Stromal cell of bone marrow (primary cell): Measurements from ENCODE around the gene PYCR2.

Source experiments
- DNase-seq: peaks from one replicate; pipeline ENCODE4 v3.0.0-alpha.2; 2012; ENCODE audit warnings: low read depth

The PYCR2 gene

DNA sequence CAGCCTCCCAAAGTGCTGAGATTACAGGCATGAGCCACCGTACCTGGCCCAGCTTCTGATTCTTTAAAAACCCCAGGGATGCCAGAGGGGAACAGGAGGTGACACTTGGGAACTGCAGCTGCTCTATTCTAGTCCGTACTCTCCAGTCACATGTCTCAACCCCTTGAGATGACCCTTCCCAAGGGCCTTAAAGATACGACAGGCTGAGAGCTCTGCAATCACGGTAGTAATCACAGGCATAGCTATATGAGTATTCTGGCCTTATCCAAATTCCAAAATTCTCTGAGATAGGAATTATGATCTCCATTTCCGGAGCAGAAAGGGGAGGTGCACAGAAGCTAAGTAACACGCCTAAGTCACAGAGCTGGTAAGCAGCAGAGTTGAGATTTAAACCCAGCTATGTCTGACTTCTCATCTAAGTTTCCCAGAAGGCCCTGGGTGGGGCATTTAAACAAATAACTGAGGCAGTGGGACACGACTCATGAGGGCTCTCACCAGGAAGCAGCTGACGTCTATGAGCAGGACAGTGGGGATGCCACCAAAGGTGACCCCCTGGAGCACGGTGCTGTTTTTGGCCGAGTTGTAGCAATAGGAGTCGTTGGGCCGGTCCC is 47.0 kb downstream of the PYCR2 start:
- no peak for DNase-seq

DNA sequence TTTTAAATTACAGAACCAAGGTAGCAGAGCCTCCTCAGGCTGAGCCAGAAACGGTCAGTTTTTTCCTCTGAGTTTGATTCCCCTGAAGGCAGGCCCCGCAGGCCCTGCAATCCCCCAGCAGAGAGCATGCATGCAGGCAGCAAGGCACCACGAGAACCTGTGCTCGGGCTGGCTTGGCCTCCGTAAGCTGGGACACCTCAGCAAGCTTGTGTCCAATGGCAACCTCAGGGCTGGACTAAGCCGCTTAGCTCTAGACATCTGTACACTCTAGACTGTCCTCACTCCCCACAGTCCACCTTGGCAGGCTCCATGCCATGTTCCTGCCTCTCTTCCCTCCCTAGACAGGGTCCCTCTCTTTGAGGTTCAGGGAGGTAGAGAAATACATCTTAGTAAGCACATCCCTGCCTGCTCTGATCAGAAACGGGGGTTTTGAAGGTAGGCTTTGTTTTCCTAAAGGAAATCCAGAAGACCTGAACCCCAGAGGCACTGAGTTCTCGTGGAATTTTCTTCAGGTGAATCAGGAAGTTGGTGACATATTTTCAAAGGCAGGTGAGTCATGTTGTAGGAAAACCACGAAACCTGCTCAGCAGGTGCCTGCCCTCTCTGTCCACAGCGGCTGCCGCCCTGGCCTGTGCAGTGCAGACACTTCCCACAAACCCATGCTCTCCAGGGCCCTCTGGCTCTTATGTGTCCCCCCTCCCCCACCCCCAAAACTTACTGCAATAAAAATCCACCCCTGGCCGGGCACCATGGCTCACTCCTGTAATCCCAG is 48.8 kb downstream of the PYCR2 start:
- no peak for DNase-seq

DNA sequence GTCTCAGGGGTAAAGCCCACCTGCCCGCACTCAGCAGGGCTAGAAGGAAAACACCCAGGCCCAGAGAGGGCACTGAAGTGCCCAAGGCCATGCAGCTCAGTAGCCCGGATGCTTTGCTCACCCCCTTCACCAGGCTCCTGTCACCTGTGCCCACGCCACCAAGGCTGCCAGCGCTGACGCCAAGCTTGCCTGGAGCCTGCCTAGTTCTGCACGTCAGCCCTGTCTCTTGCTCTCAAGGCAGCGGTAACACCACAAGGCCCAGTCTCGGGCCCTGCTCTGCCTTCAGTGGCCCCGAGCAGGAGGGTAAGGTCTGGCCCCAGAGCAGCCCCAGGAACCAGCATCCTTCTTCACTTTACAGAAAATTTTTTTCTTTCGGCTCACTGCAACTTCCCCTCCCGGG is 49.6 kb downstream of the PYCR2 start:
- DNase-seq: no peak

DNA sequence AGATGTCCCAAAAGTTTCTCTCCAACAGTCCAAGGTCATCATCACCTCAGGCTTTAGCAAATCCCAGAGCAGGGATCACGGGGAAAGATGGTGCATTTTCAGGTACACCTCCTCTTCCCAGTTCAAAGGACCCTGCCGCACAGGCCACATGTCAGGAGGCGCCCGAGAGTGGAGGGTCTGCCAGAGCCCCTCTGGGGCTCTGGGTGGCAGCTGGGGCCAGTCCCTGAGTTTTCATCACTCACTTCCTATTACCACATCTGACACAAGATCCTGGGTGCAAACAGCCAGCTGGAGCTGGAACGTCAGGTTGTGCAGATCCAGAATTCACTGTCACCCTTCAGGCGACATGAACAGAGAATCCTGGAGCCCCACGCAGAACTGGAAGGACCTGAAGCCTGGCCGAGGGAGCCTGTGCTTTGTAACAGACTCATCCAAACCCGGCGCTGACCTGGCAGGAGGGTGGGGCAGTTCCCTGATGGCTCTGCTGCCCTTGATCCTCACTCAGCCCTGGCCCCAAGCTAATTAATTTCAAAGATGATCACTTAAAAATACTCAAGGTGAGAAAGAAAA is 50.7 kb downstream of the PYCR2 start:
- no peak for DNase-seq

DNA sequence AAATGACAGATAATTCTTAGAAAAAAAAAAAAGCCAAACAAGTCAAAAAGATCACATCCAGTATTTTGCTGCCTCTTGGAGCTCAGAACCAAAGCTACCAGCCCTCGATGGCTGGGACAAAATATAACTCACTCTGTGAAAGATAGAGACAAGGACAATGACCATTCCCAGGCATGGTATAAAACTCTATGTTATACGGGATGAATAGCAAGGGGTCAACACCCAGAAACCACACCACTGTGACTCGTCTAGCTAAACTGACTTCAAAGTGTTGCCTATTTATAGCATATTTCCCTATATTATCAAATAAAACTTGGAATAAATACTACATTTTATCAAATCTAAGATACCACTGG is 52.0 kb downstream of the PYCR2 start:
- DNase-seq: no peak

DNA sequence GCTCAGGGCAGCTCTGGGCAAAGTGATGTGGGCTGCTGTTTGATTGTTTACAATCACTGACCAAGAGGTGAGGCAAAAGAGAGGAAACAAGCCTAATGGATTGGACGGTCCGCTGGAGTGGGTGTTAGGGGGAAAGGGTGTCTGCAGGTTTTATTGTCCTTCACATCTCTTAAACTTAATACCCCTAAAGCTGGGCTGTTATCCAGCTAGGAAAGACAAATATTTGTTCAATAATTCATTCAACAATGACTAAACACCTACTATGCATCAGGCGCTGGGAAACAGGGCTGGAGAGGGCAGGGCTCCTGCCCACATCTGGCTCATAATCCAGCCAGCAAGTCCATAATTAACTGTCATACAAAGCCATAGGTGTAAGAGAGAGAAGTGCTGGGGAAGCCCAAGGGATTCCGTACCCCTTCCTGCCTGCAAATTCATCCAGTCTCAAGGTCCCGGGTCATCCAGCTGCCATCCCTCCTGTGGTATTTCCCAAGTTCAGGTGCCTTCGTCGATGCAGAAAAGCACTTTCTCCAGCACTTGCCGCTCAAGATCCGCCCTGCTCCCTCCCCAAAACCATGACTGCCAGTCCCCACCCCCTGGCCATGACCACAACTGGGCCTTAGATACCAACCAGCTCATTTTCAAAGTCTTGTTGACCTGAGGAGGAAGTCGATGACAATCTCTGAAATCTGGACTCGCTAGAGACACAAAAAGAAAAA is 52.5 kb downstream of the PYCR2 start:
- DNase-seq: no peak

DNA sequence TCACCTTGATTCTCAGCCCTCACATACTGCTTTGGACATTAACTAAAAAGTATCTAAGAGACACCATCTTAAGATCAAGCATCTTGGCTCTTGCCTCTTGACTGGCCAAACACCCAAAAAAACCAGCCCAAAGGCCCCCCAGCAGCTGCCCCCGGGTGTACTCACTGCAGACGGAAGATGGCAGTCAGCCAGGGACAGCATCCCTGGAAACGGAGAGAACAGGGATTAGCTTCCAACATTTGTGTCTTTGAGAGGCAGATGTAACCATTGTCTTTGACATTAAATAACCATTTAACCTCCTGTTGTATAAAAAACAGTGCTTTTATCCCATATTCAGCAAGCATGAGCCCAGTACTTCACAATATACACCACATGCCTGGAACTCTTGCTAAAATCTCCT is 53.1 kb downstream of the PYCR2 start:
- DNase-seq: no peak
